T-helper 2 cell treated with Interferon-gamma antibody and Interleukin-4, amounts not matched to agents 5 μg/mL and 100 μg/mL, for 36 hours (primary cell): ENCODE measurements around the gene HSPA9.
A peak's percentile ranks its signal among the peaks of the same experiment; 100 is the strongest.

Source experiments
- DNase-seq: peaks from one replicate; pipeline ENCODE4 v3.0.0; 2021; ENCODE audit warnings: low spot score
- H3K27ac Mint-ChIP-seq: one replicate; pipeline ENCODE4 v1.8.0; 2021; ENCODE audit warnings: mild to moderate bottlenecking, mixed read lengths
- H3K27me3 Mint-ChIP-seq: one replicate; pipeline ENCODE4 v1.8.0; 2021; ENCODE audit warnings: low read depth, mixed read lengths
- H3K36me3 Mint-ChIP-seq: one replicate; pipeline ENCODE4 v1.8.0; 2021; ENCODE audit warnings: low read depth, mixed read lengths
- H3K4me1 Mint-ChIP-seq: one replicate; pipeline ENCODE4 v1.8.0; 2021; ENCODE audit warnings: low read depth, mixed read lengths
- H3K4me3 Mint-ChIP-seq: one replicate; pipeline ENCODE4 v1.8.0; 2022; ENCODE audit warnings: mild to moderate bottlenecking, moderate library complexity, mixed read lengths
- H3K9me3 Mint-ChIP-seq: one replicate; pipeline ENCODE4 v1.8.0; 2021; ENCODE audit warnings: mixed read lengths

Gene HSPA9

DNA sequence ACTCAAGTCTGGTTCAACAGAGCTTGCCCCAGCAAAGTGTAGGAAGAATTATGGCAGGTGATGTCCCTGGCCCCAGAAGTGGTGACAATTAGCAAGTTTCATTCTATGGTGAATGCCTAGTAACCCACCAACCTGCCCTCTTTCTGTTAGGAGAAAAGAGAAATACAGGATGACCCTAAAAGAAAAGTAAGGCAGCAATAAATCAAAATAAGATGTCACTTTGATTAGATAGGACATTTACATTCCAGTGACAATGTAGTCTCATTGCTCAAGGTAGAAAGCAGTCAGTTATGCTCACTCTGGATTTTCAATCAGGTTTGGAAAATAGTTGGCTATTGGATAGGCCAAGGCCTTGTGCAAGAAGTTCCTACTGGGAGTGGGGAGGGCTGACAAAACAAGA is 5.6 kb upstream of the HSPA9 start:
- H3K36me3 Mint-ChIP-seq, result peaks cover 2% of the 10 kb centered on the region
- no peak overlapping the region for H3K27ac Mint-ChIP-seq
- DNase-seq, result no peak
- peaks cover 10% of the 10 kb centered on the region for H3K4me1 Mint-ChIP-seq
- no peak overlapping the region for H3K4me3 Mint-ChIP-seq
- peaks cover 3% of the 10 kb centered on the region for H3K9me3 Mint-ChIP-seq
- peaks cover 14% of the 10 kb centered on the region for H3K27me3 Mint-ChIP-seq

DNA sequence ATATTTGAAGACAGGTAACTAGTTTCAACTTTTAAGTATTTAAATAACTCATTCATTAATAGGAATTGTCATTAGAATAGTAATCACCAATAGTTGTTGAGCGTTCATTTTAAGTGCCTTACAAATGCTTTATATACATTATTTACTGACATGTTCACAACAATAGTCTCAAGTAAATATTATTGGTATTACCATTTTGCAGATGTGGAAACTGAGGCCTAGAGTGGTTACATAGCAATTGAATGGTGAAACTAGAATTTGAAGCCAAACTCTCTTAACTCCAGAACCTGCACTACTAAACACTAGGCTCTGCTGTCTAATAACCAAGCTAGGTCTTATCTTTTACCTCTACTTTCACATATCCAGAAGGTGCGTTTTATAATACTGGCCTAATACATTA is 4.8 kb upstream of the HSPA9 start:
- Mint-ChIP-seq H3K4me1 (peaks cover 12% of the 10 kb centered on the region), H3K4me3 (no peak overlapping the region), H3K9me3 (peaks cover 4% of the 10 kb centered on the region), H3K36me3 (peaks cover 3% of the 10 kb centered on the region), H3K27me3 (peaks cover 9% of the 10 kb centered on the region), H3K27ac (no peak overlapping the region)
- DNase-seq, result no peak

DNA sequence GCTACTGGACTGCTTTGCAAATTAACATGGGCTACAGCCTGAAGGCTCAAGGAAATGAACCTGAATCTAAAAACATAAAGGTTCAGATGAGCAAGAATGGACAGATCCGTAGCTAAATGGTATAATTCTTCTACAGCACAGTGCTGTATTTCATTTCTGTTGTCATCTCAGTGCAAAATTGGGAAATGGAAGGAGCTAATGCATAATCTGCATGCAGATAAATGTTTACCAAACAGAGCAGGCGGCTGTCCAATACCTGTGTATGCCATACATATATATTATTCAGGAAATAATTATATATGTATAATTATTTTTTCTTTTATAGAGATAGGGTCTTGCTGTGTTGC is 4.3 kb upstream of the HSPA9 start:
- DNase-seq, result no peak
- Mint-ChIP-seq H3K9me3 (peaks cover 4% of the 10 kb centered on the region), H3K4me3 (no peak overlapping the region), H3K4me1 (peaks cover 14% of the 10 kb centered on the region), H3K27me3 (peaks cover 5% of the 10 kb centered on the region), H3K36me3 (peaks cover 8% of the 10 kb centered on the region), H3K27ac (no peak overlapping the region)

DNA sequence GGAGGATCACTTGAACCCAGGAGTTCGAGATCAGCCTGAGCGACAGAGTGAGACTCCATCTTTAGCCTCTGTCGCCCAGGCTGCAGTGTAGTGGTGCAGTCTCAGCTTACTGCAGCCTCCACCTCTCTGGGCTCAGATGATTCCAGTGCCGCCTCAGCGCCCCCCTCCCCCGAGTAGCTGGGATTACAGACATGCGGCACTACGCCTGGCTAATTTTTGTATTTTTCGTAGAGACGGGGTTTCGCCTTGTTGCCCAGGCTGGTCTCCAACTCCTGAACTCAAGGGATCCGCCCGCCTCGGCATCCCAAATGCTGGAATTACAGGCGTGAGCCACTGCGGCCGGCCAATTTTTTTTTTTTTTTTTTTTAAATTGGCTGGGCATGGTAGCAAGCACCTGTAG is 2.3 kb upstream of the HSPA9 start:
- no peak overlapping the region for H3K4me3 Mint-ChIP-seq
- peaks cover 4% of the 10 kb centered on the region for H3K9me3 Mint-ChIP-seq
- H3K4me1 Mint-ChIP-seq, result peaks cover 20% of the 10 kb centered on the region
- H3K27me3 Mint-ChIP-seq, result no peaks in the 10 kb centered on the region
- H3K36me3 Mint-ChIP-seq, result peaks cover 25% of the 10 kb centered on the region
- H3K27ac Mint-ChIP-seq, result no peak overlapping the region
- no peak for DNase-seq

DNA sequence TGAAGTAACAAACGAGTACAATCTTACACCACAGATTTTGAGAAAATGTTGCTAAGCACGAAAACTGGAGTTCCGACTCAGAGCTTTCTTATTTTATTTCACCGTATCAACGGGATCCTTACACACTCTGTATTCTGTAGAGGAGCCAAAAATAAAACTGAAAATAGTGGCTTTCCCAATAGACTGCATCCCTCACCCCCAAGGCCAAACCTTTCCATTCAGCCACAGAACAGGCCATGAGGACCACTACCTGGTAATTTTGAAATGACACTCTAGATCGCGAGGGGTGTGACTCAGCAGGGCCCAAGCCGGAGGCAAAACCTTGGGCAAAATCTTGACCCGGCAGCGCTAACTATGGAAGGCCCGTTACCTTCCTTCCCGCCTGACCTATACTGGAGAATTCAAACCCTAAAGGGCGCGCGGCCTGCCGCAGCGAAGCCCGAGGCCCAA is 432 bp downstream of the HSPA9 start:
- no peak for DNase-seq
- H3K27me3 Mint-ChIP-seq, result no peaks in the 10 kb centered on the region
- H3K9me3 Mint-ChIP-seq, result peaks cover 4% of the 10 kb centered on the region
- H3K4me1 Mint-ChIP-seq, result peaks cover 20% of the 10 kb centered on the region
- peak overlapping the region; percentile 95 for H3K4me3 Mint-ChIP-seq
- peaks cover 46% of the 10 kb centered on the region for H3K36me3 Mint-ChIP-seq
- H3K27ac Mint-ChIP-seq, result peak overlapping the region; percentile 99

DNA sequence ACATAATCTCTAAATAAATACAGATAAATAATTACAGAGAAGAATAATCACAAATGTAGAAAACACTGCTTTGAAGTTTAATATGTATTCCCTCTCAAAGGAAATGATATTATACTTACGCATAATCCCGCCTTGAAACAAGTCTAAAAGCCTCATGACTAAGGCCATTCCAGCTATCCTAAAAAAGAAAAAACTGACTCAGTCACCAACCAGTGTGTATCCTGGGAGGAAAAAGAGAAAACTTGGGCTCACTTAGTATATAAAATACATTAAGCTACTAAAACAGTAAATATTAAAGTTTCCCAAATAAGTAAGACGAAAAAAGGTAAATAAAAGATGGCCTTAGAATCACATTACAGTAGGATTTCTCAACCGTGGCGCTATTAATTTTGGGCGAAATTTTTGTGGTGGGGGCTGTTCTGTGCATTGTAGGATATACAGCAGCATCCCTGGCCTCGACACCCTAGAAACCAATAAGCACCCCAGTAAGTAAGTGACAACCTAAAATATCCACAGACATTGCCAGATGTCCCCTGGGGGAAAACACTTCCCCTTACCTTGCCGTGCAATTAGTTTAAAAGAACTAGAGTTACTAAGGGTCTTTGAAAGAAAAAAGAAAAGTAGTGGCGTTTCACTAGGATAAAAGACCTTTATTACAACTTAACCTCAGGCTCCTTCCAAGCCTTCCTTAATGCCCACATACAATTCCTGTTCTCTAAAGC is 1.1 kb downstream of the HSPA9 start:
- Mint-ChIP-seq H3K4me1 (peaks cover 17% of the 10 kb centered on the region), H3K9me3 (peaks cover 4% of the 10 kb centered on the region), H3K27ac (peak overlapping the region; percentile 99), H3K4me3 (peak overlapping the region; percentile 95), H3K36me3 (peaks cover 51% of the 10 kb centered on the region), H3K27me3 (no peaks in the 10 kb centered on the region)
- no peak for DNase-seq

DNA sequence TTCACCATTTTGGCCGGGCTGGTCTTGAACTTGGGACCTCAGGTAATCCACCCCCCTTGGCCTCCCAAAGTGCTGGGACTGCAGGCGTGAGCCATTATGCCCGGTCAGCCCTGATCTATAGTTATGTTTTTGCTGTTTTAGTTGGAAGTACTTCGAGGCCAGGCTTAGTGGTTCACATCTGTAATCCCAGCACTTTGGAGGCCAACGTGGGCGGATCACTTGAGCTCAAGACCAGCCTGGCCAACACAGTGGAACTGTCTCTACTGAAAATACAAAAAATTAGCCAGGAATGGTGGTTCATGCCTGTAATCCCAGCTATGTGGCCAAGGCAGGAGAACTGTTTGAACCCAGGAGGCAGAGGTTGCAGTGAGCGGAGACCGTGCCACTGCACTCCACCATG is 2.0 kb downstream of the HSPA9 start:
- Mint-ChIP-seq H3K27ac (no peak overlapping the region), H3K4me3 (peak overlapping the region; percentile 58), H3K27me3 (no peaks in the 10 kb centered on the region), H3K9me3 (peaks cover 4% of the 10 kb centered on the region), H3K36me3 (peaks cover 60% of the 10 kb centered on the region), H3K4me1 (peaks cover 21% of the 10 kb centered on the region)
- DNase-seq, result no peak

DNA sequence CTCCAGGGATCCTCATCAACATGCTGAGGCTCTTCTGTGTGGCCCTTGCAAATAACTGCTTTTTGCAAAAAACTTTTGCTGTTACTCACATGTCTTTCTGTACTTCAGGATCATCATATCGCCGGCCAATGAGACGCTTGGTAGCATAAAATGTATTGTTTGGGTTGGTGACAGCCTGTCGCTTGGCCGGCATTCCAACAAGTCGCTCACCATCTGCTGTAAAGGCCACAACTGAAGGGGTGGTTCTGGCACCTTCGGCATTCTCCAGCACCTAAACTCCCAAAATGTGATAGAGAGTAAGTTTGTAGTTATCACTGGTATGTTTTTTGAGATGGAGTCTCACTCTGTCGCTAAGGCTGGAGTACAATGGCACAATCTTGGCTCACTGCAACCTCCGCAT is 4.3 kb downstream of the HSPA9 start:
- H3K4me3 Mint-ChIP-seq, result no peak overlapping the region
- H3K27me3 Mint-ChIP-seq, result no peaks in the 10 kb centered on the region
- peaks cover 2% of the 10 kb centered on the region for H3K9me3 Mint-ChIP-seq
- no peak for DNase-seq
- H3K4me1 Mint-ChIP-seq, result peaks cover 26% of the 10 kb centered on the region
- H3K36me3 Mint-ChIP-seq, result peaks cover 79% of the 10 kb centered on the region
- H3K27ac Mint-ChIP-seq, result no peak overlapping the region

DNA sequence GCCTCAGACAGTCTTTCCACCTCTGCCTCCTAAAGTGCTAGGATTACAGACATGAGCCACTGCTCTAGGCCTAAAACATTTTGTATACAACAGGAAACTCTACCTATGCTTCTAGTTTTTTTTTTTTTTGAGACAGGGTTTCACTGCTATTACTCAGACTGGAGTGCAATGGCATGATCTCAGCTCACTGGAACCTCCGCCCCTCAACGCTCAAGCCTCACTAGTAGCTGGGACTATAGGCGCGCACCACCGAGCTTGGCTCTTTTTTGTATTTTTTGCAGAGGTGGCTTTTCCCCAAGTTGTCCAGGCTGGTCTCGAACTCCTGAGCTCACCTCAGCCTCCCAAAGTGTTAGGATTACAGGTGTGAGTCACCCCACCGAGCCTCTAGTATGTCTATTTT is 5.4 kb downstream of the HSPA9 start:
- Mint-ChIP-seq H3K4me3 (no peak overlapping the region), H3K36me3 (peaks cover 84% of the 10 kb centered on the region), H3K27me3 (no peaks in the 10 kb centered on the region), H3K27ac (no peak overlapping the region), H3K9me3 (no peaks in the 10 kb centered on the region), H3K4me1 (peaks cover 31% of the 10 kb centered on the region)
- no peak for DNase-seq

DNA sequence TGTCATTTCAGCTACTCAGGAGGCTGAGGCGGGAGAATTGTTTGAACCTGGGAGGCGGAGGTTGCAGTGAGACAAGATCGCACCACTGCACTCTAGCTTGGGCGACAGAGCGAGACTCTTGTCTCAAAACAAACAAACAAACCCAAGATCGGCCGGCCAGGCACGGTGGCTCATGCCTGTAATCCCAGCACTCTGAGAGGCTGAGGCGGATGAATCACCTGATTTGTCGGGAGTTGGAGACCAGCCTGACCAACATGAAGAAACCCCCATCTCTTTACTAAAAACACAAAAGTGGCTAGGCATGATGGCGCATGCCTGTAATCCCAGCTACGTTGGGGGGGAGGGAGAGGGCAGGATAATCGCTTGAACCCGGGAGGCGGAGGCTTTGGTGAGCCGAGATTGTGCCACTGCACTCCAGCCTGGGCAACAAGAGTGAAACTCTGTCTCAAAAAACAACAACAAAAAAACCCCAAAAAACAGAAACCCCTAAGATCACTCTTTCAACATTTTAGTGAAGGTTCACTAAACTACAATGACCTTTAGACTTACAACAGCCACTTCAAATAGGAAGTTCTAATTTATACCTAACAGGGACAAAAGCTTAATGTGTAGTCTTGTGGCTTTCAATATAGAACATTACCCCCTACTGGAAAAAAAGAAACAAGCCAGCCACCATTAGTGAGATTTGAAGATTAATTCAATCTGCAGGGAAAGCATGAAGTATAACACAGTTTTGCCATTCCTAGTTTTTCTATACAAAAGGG is 7.0 kb downstream of the HSPA9 start:
- H3K9me3 Mint-ChIP-seq, result no peaks in the 10 kb centered on the region
- H3K4me1 Mint-ChIP-seq, result peaks cover 30% of the 10 kb centered on the region
- peaks cover 83% of the 10 kb centered on the region for H3K36me3 Mint-ChIP-seq
- no peaks in the 10 kb centered on the region for H3K27me3 Mint-ChIP-seq
- peak overlapping the region; percentile 31 for H3K27ac Mint-ChIP-seq
- no peak for DNase-seq
- no peak overlapping the region for H3K4me3 Mint-ChIP-seq

DNA sequence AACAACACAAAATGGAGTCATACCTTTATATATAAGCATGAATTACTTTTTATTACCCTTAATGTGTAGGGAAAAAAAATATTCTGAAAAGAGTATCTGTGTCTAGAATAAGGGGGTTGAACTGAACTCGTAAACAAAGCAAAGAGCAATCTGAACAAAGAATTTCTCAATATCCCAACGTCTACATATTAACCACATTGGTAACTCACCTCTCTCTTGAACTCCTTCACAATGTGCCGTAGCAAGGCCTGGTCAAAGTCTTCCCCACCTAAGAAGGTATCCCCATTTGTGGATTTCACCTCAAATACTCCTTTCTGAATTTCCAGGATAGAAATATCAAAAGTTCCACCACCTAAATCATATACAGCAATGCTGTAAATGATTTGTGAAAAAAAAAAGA is 8.4 kb downstream of the HSPA9 start:
- Mint-ChIP-seq H3K9me3 (no peaks in the 10 kb centered on the region), H3K36me3 (peaks cover 76% of the 10 kb centered on the region), H3K27me3 (no peaks in the 10 kb centered on the region), H3K4me3 (no peak overlapping the region), H3K4me1 (peaks cover 30% of the 10 kb centered on the region), H3K27ac (peak overlapping the region; percentile 63)
- no peak for DNase-seq

DNA sequence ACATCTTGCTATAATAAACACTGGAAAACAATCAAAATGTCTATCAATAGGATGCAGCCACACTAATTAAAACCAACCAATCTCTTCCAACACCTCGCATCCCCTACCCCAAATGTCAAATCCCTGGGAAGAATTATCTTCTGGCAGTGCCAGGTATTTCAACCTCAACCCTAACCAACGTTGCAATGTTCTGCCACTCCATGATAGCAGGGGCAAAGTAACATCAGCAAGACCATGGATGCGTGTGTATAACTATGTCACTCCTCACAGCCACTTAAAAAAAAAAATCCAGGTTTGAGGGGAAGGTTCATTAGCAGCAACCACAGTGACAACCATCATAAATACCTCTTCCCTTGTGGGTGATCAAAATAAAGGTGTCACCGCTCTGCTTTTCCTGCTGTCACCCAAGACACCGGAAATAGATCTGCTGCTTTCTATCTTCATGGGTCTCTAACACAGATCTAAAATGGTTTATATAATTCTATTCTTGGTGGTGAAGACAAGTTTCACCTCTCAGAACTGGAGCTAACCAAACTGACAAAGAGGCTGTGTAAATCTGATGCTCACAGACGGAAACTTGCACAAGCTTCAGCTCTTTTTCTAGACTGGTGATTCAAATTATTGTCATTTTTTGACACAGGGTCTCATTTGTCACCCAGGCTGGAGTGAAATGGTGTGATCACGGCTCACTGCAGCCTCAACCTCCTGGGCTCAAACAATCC is 9.9 kb downstream of the HSPA9 start:
- DNase-seq, result no peak
- peaks cover 30% of the 10 kb centered on the region for H3K4me1 Mint-ChIP-seq
- H3K27ac Mint-ChIP-seq, result peak overlapping the region; percentile 86
- no peaks in the 10 kb centered on the region for H3K9me3 Mint-ChIP-seq
- peaks cover 77% of the 10 kb centered on the region for H3K36me3 Mint-ChIP-seq
- no peaks in the 10 kb centered on the region for H3K27me3 Mint-ChIP-seq
- H3K4me3 Mint-ChIP-seq, result peak overlapping the region; percentile 61

DNA sequence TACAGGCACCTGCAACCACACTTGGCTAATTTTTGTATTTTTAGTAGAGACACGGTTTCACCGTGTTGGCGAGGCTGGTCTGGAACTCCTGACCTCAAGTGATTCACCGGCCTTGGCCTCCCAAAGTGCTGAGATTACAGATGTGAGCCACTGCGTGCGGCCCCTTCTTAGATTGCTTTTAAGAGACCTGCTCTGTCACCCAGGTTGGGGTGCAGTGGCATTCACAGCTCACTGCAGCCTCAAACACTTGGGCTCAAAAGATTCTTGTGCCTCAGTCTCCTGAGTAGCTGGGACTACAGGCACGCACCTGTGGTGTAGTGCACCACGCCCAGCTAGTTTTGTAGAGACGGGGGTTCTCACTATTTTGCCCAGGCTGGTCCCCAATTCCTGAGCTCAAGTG is 11.0 kb downstream of the HSPA9 start:
- peaks cover 34% of the 10 kb centered on the region for H3K4me1 Mint-ChIP-seq
- no peaks in the 10 kb centered on the region for H3K9me3 Mint-ChIP-seq
- no peak for DNase-seq
- peaks cover 78% of the 10 kb centered on the region for H3K36me3 Mint-ChIP-seq
- H3K4me3 Mint-ChIP-seq, result no peak overlapping the region
- H3K27ac Mint-ChIP-seq, result no peak overlapping the region
- H3K27me3 Mint-ChIP-seq, result no peaks in the 10 kb centered on the region
